SU-DHL-6 (cell line): ENCODE results near the gene CKS1B.

Experiments used
- EZH2phosphoT487 ChIP-seq: fragments of 200-600 bp; sonication (generic), shearing (Covaris generic); conservative IDR thresholded peaks from 2 replicates; pipeline ENCODE4 v1.6.1; 2018; ENCODE audit warnings: mild to moderate bottlenecking, antibody characterized with exemption, low read length, moderate library complexity, mixed read lengths
- TF ChIP-seq, protein P1 (sequence below): fragments of 200-600 bp; sonication (generic); IDR thresholded peaks from one replicate; pipeline ENCODE4 v1.5.1; 2017; ENCODE audit warnings: antibody characterized with exemption, mild to moderate bottlenecking, low read length, moderate library complexity; ENCODE audit not compliant: insufficient read depth, poor library complexity, severe bottlenecking

DNA sequence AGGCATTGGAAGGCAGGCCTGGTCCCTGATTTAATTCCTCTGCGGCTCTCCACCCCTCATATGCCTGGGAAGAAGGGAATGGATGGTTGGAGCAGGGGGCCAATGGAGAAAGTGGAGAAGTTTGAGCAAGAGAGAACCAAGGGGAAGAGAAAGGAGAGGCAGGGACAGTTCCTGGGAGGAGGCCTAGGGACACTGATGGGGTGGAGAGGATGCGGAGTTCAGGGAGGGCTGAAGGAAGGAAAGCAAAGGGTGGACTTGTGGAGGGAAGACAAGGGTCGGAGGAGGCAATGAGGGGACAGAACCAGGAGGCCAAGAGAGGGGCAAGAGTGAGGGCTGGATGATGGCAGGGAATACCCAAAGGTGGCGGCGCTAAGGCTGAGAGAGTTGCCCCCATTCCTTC, 35.3 kb downstream of the CKS1B start:
- TF ChIP-seq, protein P1, sequence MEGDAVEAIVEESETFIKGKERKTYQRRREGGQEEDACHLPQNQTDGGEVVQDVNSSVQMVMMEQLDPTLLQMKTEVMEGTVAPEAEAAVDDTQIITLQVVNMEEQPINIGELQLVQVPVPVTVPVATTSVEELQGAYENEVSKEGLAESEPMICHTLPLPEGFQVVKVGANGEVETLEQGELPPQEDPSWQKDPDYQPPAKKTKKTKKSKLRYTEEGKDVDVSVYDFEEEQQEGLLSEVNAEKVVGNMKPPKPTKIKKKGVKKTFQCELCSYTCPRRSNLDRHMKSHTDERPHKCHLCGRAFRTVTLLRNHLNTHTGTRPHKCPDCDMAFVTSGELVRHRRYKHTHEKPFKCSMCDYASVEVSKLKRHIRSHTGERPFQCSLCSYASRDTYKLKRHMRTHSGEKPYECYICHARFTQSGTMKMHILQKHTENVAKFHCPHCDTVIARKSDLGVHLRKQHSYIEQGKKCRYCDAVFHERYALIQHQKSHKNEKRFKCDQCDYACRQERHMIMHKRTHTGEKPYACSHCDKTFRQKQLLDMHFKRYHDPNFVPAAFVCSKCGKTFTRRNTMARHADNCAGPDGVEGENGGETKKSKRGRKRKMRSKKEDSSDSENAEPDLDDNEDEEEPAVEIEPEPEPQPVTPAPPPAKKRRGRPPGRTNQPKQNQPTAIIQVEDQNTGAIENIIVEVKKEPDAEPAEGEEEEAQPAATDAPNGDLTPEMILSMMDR, result no peak
- no peak for TF ChIP-seq EZH2phosphoT487
